PC-3 (cell line): Measurements from ENCODE around the gene HDX. TPM values are rescaled to one million over a fixed set of nuclear protein-coding genes. Genes with fewer than 3 reads are reported as not detected.

ENCODE experiments used
- ATAC-seq: fragments of 200-7000 bp; cut with Tn5 transposase; 2 replicates; pipeline ENCODE4 v1.9.1; 2020; ENCODE audit warnings: mild to moderate bottlenecking, moderate library complexity
- BruUV-seq: library from RNA; stranded (reverse); fragments of 400-500 nt; replicated peaks from 2 replicates; lab custom pipeline; 2021; lab: Mats Ljungman, UMichigan
- CTCF ChIA-PET: fragments of 300-600 bp; sonication (Branson Sonifier 250); formaldehyde crosslinking; loops from one replicate; lab custom pipeline; 2022; ENCODE audit warnings: antibody characterized with exemption; lab: Charles Lee
- POLR2A ChIA-PET: fragments of 300-600 bp; sonication (Branson Sonifier 250); formaldehyde crosslinking; loops from one replicate; lab custom pipeline; 2022; ENCODE audit warnings: antibody characterized with exemption; ENCODE audit not compliant: unreplicated experiment; lab: Charles Lee
- DNase-seq: peaks from one replicate; pipeline ENCODE4 v3.0.0-alpha.2; 2015
- H2AFZ ChIP-seq: fragments of 300-600 bp; sonication (generic); 2 replicates; pipeline ENCODE4 v1.6.0; 2016; ENCODE audit warnings: antibody characterized with exemption, low read length
- H3F3A ChIP-seq: fragments of 300-600 bp; sonication (generic); one replicate; pipeline ENCODE4 v1.6.0; 2017; ENCODE audit warnings: antibody characterized with exemption, low read length, control low read depth, mild to moderate bottlenecking; ENCODE audit not compliant: unreplicated experiment
- H3K27ac ChIP-seq: fragments of 300-600 bp; sonication (generic); 2 replicates; pipeline ENCODE4 v1.5.1; 2016; ENCODE audit warnings: mild to moderate bottlenecking, low read length
- H3K27me3 ChIP-seq: fragments of 300-600 bp; sonication (generic); 2 replicates; pipeline ENCODE4 v1.6.1; 2016; ENCODE audit warnings: low read length, mixed read lengths
- H3K36me3 ChIP-seq: fragments of 300-600 bp; sonication (generic); 2 replicates; pipeline ENCODE4 v1.6.1; 2016; ENCODE audit warnings: low read depth, mixed run types, low read length, mixed read lengths
- H3K4me1 ChIP-seq: fragments of 300-600 bp; sonication (generic); 2 replicates; pipeline ENCODE4 v1.5.1; 2016; ENCODE audit warnings: low read length; ENCODE audit not compliant: insufficient read depth
- H3K4me2 ChIP-seq: fragments of 300-600 bp; sonication (generic); 2 replicates; pipeline ENCODE4 v1.6.0; 2016; ENCODE audit warnings: low read length
- H3K4me3 ChIP-seq: fragments of 300-600 bp; sonication (generic); 2 replicates; pipeline ENCODE4 v1.5.1; 2016; ENCODE audit warnings: mild to moderate bottlenecking, low read length, mixed read lengths
- H3K79me2 ChIP-seq: fragments of 300-600 bp; sonication (generic); 2 replicates; pipeline ENCODE4 v1.6.1; 2017; ENCODE audit warnings: low read length, mixed read lengths
- H3K9ac ChIP-seq: fragments of 300-600 bp; sonication (generic); 2 replicates; pipeline ENCODE4 v1.6.0; 2016; ENCODE audit warnings: mild to moderate bottlenecking, low read length
- H3K9me2 ChIP-seq: fragments of 300-600 bp; sonication (generic); replicated peaks from 2 replicates; pipeline ENCODE4 v1.6.1; 2016; ENCODE audit warnings: mixed run types, low read length, mixed read lengths
- H3K9me3 ChIP-seq: fragments of 300-600 bp; sonication (generic); 2 replicates; pipeline ENCODE4 v1.6.1; 2016; ENCODE audit warnings: low read length, mixed read lengths
- H4K20me1 ChIP-seq: fragments of 300-600 bp; sonication (generic); 2 replicates; pipeline ENCODE4 v1.6.1; 2016; ENCODE audit warnings: low read length, mixed read lengths
- CTCF ChIP-seq: fragments of 300-600 bp; sonication (generic); conservative IDR thresholded peaks from 2 replicates; pipeline ENCODE4 v1.5.1; 2017; ENCODE audit warnings: antibody characterized with exemption, low read depth, mild to moderate bottlenecking, low read length
- EZH2 ChIP-seq: fragments of 300-600 bp; sonication (generic); IDR thresholded peaks from one replicate; pipeline ENCODE4 v1.6.1; 2017; ENCODE audit warnings: antibody characterized with exemption, mild to moderate bottlenecking, low read length; ENCODE audit not compliant: unreplicated experiment
- EZH2phosphoT487 ChIP-seq: fragments of 300-600 bp; sonication (generic); IDR thresholded peaks from 2 replicates; pipeline ENCODE4 v1.6.1; 2018; ENCODE audit warnings: mild to moderate bottlenecking, antibody characterized with exemption, low read length, borderline replicate concordance
- intact Hi-C: fragments of 100-400 bp; cut with micrococcal nuclease; formaldehyde crosslinking; loops from 2 replicates; pipeline ENCODE4 v1.9.0; 2023
- total RNA-seq: library from RNA; depleted of rRNA; stranded (reverse); fragments of >200 nt; gene quantifications from 2 replicates; pipeline ENCODE4 v1.2.3, GENCODE V29; 2014

The HDX gene
- total RNA-seq, 1 experiment from 2014 or later = 3.4 TPM

- ATAC-seq (no peak), DNase-seq (no peak)
- no peak overlapping the region for H3K9ac ChIP-seq
- H3K4me1 ChIP-seq = no peaks in the 10 kb centered on the region
- POLR2A ChIA-PET = no interaction called here
- no peaks in the 10 kb centered on the region for H3K79me2 ChIP-seq
- no peak overlapping the region for H3K27ac ChIP-seq
- BruUV-seq = no TSS peak
- TF ChIP-seq CTCF (no peak), EZH2phosphoT487 (no peak), EZH2 (no peak)
- no peaks in the 10 kb centered on the region for H4K20me1 ChIP-seq
- no peak overlapping the region for H3K4me2 ChIP-seq
- intact Hi-C loops = loop anchor here (5.0 kb wide), 1 partner anchor 571 kb away; no protein-coding TSS in a partner anchor
- no peaks in the 10 kb centered on the region for H3K9me3 ChIP-seq
- H3K9me2 ChIP-seq = no peaks in the 10 kb centered on the region
- CTCF ChIA-PET = no interaction called here
- no peaks in the 10 kb centered on the region for H3K27me3 ChIP-seq
- no peaks in the 10 kb centered on the region for H3K36me3 ChIP-seq
- no peak overlapping the region for H3K4me3 ChIP-seq
- no peaks in the 10 kb centered on the region for H3F3A ChIP-seq
- no peak overlapping the region for H2AFZ ChIP-seq
Observed at GRCh38 chrX:84336646-84337045, 165.6 kb downstream of the HDX start.

GRCh38 chrX:84335121-84335520 lies 167.1 kb downstream of the HDX start:
- Histone ChIP-seq H3K36me3 (no peaks in the 10 kb centered on the region), H3K9ac (no peak overlapping the region), H4K20me1 (no peaks in the 10 kb centered on the region), H3K27me3 (no peaks in the 10 kb centered on the region), H2AFZ (no peak overlapping the region), H3K9me2 (no peaks in the 10 kb centered on the region), H3K4me3 (no peak overlapping the region), H3K9me3 (no peaks in the 10 kb centered on the region), H3K27ac (no peak overlapping the region), H3K4me1 (no peaks in the 10 kb centered on the region), H3F3A (no peaks in the 10 kb centered on the region), H3K79me2 (no peaks in the 10 kb centered on the region), H3K4me2 (no peak overlapping the region)
- TF ChIP-seq EZH2 (no peak), CTCF (no peak), EZH2phosphoT487 (no peak)
- BruUV-seq = no TSS peak
- DNase-seq (no peak), ATAC-seq (no peak)
- intact Hi-C loops = loop anchor here (5.0 kb wide), 1 partner anchor 572 kb away; no protein-coding TSS in a partner anchor
- ChIA-PET POLR2A (no interaction called here), CTCF (no interaction called here)

GRCh38 chrX:84322083-84322827 lies 180.0 kb downstream of the HDX start:
- H3K9me2 ChIP-seq = no peaks in the 10 kb centered on the region
- H3K27me3 ChIP-seq = no peaks in the 10 kb centered on the region
- H3K27ac ChIP-seq = no peak overlapping the region
- BruUV-seq = no TSS peak
- no peaks in the 10 kb centered on the region for H3K79me2 ChIP-seq
- ATAC-seq (no peak), DNase-seq (no peak)
- no peaks in the 10 kb centered on the region for H3K4me1 ChIP-seq
- H4K20me1 ChIP-seq = no peaks in the 10 kb centered on the region
- ChIA-PET POLR2A (no interaction called here), CTCF (no interaction called here)
- H3K4me2 ChIP-seq = no peak overlapping the region
- no peak overlapping the region for H3K9ac ChIP-seq
- intact Hi-C loops = no loop called here
- H3K9me3 ChIP-seq = no peaks in the 10 kb centered on the region
- no peaks in the 10 kb centered on the region for H3F3A ChIP-seq
- H3K36me3 ChIP-seq = no peaks in the 10 kb centered on the region
- no peak overlapping the region for H3K4me3 ChIP-seq
- TF ChIP-seq CTCF (no peak), EZH2 (no peak), EZH2phosphoT487 (no peak)
- no peak overlapping the region for H2AFZ ChIP-seq
